Pons (tissue), 1 donor: ENCODE results near the gene GRIN2A.

Source experiments
- DNase-seq: peaks from one replicate; pipeline ENCODE4 v3.0.0-alpha.2; 2016; ENCODE audit warnings: low spot score

GRIN2A gene

DNA sequence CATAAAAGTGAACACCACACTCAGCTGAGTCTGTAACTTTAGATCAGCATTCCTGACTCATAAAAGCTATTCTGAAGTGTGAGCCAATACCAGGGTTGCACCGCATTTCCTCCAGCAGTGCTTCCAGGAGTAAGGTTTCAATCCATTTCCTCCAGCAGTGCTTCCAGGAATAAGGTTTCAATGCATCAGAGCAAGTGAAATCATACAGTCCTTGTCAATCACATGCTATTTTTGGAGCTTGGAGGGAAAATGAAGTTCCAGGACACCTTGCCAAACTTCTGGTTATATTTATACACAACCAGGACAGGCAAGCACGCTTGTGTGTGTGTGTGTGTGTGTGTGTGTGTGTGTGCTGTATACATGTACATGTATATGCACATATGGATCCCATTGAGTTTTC, 327.6 kb downstream of the GRIN2A start:
- no peak for DNase-seq

DNA sequence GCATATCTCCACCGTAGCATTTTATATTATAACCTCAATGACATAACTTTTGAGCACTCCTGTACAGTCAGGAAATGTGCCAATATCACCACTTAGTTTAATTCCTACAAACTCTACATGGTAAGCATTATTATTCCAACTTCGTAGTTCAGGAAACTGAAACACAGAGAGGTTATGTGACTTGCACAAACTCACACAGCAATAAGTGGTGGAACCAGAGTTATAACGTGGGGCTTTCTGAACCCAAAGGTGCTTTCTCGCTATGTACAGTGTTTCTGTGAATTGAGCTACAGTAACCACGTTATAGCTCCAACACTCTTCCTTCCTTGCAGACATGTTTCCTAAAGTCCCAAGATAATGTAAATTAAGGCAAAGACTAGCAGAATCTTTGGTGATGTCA, 330.2 kb downstream of the GRIN2A start:
- no peak for DNase-seq

DNA sequence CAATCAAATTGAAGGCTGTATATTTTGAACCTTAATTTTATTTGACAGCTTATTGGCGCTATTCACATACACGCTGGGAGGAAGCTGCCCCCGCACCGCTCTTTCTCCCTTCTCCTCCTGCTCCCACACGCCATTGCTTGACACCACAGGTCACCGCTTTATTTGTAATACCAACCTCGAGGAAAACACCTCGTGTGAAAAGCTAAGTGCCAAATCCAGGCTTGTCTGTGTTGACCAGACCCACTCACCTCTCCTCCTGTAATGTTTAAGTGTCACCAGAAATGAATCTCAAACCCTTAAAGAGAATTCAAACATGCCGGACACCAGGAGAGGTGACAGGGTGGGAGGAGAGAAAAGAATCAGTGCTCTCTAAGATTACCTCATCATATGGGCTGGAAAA, 331.4 kb downstream of the GRIN2A start:
- DNase-seq = no peak

DNA sequence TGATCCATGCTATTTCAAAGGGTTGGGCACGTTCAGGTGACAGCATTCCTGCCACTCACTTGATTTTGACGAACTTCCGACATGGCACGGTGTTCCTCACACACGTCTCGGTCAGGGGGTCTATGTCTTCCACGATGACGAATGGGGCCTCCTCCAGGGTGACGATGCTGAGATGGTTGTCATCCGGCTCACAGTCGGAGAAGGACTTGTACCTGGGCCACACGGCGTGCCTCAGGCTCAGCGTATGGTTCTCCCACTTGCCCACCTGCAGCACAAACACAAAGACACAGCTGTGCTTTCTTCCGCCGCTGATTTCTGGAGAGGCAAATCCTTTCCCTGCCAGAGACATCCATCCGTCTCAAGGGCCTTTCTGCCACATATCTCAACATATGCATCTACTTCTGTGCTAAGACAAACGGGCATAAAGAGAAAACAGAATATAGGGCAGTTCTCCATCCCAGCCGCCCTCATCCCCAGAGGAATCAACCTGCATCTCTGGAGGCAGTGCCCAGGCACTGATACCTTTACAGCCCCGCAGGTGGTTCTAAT, 332.5 kb downstream of the GRIN2A start:
- DNase-seq = no peak

DNA sequence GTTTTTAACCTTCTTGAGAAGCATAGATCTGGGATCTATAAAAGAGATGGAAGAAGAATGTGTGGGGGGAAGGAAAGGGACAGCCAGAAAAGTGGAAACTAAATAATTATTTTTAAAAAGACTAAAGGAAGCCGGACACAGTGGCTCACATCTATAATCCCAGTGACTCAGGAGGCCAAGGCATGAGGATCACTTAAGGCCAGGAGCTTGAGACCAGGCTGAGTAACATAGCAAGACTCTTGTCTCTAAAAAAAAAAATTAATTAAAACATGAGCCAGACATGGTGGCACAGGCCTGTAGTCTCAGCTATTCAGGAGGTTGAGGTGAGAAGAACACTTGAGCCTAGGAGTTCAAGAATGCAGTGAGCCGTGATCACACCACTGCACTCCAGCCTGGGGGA, 335.1 kb downstream of the GRIN2A start:
- no peak for DNase-seq

DNA sequence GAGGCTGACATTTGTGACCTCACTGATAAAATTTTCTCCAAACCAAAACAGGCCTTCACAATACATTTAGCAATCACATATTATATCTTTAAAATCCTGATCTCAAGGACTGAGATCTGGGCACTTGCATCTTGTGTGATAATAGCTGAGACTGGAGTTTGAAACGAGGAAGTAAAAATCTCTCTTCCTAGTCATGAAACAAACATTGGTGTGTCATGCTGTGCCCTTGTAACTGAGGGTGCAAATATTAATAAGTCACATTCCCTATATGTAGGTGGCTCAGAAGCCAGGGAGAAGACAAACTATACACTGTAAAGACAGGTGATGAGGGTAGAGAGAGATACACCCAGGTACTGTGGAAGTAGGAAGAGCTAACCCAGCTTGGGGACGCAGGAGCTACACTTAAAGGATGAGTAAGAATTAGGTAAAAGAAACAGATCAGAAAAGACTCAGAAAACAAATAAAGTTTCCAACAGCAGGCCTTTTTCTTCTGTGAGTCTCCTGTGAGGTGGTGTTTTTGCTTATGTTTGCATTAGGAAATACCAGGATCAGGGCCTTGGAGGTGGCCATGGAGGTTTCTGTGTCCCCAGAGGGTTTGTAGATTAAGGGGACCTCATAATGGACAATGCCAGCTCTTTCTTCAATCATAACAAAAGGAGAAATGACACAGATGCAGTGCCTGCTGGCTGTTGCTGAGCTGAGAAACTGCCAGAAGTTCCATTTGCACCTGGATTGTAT, 335.7 kb downstream of the GRIN2A start:
- no peak for DNase-seq

DNA sequence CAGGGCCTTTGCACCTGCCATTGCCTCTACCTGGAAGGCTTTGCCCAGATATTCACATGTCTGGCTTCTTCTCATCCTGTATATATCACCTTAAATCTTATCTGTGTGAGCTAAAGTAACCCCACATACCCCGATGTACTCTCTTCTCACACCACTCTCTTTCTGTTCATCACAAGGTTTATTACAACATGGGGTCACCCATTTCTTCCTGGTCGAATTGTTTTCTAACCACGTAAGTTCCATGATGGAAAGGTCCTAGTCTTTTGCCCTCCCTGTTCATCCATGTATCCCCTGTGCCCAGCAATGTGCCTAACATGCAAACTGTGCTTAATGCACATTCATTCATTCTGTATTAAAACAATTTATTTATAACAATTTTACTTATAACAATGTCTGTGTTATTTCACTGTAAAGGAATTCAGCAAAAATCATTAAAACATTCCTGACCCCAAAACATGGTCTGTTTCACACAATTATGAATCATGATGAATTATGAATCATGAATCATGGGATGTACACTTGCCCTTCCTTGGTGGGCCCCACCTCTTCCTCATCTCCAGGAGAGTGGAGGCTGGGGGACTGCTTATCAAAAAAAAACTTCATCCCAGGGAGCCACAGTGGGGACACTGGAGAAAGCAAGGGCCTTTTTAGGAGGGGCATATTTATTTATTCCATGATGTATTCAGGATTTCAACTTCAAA, 336.4 kb downstream of the GRIN2A start:
- no peak for DNase-seq

DNA sequence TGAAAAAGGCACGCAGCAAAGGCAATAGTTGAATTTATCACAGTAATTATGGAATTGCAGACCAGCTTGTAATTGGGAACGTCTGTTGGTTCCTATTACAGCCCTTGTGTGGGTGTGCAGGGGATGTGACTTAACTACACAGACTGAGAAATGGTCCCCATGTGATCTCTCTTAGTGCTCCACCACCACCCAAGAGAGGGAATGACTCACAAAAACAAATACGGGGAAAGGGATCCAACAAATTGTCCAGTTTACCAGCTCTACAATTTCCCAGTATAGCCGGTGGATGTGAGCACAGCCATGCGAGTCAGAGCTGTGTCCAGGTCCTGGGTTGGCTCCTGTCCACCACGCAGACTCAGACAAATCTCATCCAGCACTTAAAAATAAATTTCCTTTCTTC, 337.9 kb downstream of the GRIN2A start:
- no peak for DNase-seq

DNA sequence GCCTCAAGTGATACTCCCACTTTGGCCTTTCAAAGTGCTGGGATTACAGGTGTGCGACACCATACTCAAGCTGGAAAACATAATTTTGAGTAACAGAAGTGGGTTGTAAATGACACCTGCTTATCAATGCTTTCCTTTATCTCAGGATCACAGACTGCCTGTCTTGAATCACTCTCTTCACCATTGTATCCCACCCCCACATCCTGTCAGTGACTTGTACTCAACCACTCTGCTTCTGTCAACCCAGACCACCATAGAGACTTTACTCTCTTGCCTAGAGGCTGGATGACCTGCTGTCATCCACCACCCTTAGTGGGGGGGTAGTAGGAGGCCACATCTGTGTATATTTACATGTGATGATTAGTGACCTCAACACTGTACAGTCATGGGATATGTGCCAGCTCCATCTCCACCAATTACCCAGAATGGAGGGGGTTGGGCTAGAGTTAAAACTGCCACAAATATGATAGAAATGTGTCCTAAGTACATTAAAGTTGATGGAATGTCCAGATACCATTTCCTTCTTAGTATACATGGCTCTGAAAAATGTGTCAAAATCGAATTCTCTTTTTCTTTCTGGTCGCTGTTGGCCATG, 338.7 kb downstream of the GRIN2A start:
- DNase-seq = no peak

DNA sequence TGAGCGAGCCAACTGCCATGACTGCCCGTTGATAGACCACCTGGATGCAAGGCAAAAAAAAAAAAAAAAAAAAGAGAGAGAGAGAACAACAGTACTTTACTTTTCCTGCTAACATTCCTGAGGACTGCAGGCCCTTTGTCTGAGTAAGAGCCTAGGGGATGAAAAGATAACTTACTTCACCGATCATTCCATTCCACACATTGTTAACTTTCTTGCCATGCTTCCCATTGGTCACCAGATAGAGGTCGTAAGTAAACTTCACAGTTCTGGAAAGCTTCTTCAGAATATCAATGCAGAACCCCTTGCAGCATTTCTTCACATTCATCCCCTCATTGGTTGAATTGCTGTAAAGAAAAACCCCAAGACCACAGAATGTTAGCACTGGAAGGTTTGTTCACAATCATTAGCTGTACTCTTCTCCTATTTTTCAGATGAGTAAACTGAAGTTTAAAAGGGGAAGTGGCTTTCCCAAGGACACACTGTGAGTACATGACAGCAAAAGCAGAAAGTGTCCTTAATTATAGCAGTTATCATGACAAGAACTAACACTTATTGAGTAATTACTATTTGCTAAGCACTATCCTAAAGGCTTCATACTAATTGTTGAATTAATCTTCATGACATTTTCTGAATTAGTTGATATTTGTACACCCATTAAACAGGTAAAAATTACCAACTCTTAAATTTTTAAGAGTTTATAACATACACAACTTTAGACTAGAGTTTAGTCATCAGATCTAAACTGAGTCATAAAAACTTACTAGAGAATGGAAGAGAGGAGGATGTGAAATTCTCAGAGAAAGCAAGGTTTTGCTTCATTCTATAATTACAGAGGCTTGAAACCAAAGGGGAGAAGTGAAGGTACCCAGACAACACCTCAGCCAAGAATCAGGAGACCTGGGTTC, 341.2 kb downstream of the GRIN2A start:
- no peak for DNase-seq

DNA sequence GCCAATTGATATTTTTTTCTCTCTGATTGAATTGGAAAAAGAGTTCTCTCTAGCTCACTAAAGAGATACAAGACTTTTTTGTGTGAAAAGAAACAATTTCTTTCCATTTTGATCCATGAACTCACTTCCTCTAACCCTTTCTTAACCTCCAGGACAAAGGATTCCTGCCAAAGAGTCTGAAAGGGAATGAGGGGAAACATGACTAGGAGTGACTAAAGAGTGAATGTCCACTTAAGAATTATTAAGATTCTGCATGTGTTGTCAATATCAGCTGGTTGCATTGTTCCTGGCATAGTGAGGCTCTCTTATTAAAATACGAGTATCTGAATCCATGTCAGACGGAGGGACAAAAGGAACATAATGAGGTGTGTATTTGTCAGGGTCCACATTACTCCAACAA, 344.7 kb downstream of the GRIN2A start:
- no peak for DNase-seq

DNA sequence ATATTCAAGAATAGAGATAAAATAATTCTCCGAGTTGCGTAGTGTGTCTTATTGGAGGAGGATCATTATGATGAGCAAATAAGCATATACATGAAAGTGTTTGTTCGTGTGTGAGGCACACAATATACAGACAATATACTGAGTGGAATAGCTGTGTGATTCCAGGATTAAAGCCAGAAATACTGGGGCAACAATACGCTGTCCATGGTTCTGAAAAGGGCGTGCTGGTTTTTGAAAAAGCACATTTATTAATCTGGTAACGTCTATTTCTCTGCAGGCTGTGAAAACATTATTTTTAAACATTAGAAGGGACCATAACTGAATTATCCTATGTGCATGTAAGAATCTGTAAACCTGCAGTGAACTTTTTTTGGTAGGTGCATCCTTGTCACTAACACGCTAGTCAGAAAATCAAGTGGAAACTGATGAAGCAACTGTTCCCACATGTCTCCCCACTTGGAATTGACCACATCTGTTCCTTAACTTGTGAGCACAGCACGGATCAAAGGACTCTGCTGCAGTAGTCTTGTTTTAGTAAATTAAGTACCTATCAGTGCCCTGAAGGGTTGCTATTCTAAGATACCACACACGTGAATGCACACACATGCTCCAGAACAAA, 346.0 kb downstream of the GRIN2A start:
- peak; percentile 56 for DNase-seq

DNA sequence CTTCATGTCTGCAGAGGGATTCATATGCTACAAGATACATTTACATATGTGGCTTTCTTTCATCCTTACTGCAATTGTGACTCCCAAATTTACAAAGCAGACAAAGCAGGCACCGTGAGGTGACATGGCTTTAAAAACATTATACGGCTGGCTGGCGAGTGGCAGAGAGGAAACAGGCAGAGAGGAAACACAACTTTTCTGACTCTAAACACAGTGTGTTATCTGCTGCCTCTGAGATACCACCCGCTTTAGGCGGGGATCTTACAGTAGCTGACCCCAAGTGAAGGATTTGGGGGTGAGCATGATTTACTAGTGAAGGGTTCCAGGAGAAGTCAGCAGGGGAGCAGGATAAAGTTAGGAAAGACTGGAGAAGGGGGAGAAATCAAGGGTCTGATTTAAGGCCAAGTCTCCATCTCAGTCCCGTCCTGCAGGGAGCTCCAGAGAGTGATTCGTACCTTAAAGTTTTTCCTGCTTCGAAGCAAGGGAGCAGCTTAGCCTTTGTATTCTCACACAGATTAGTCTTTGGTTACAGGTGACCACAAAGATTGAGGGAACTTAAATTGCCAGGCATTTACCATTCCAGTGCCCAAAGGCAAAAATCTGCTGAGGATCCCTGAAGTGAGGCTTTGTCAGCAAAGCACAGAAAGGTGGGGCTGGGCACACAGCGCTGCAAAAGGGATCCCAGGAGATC, 355.0 kb downstream of the GRIN2A start:
- no peak for DNase-seq

DNA sequence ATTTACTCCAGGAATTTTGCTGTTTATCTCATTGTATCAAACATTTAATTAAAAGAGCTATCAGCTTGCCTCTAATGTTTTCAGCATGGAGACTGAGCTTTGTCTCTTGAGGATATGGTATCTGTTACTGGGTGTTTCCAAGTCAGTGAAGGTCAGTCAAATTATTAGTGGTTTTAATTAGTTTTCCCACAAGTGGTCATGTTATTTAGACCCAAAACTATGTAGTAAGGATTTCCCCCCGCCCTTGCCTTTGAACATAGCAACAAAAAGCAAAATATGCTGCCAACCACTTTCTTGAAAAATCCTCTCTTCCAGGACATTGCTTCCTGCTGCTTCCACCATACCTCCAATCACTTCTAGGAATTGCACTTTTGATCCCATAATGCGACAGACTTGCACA, 355.6 kb downstream of the GRIN2A start:
- no peak for DNase-seq

DNA sequence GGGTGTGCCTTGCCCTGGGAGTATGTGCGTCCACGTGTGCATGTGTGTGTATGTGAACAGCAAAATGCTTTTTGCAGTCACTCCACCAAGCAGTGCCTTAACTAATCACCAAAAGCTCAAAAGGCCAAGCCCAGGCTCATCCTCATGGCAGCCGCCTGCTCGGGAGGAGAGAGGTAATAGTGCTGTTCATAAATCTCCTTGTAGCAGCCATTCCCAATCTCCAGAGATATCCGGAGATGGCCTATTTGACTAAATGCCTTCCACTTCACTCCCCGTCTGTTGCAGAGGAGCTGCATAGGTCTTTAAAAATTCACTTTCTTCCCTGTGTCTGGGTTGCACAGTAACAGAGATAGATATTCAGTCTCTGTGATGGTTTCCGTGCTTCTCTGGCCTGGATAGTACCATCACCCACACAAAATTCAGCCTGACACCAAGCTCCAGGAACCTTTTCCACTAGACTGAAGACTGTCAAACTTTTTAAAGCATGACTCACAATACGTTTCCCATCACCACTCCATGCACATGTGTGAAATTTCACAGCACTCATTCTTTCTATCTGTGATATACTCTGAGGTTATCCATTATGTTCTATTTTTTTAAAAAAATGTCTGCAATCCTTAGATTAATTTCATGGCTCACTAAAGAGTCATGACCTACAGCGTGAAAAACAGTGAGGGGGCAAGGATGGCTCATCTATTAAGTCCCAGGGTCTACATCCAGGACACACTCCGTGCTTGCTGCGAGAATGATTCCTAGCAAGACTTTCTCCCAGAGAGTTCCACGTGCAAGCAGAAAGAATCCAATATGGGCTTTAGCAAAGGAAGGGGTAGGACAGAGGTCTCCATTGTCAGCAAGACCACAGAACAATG, 357.8 kb downstream of the GRIN2A start:
- no peak for DNase-seq

DNA sequence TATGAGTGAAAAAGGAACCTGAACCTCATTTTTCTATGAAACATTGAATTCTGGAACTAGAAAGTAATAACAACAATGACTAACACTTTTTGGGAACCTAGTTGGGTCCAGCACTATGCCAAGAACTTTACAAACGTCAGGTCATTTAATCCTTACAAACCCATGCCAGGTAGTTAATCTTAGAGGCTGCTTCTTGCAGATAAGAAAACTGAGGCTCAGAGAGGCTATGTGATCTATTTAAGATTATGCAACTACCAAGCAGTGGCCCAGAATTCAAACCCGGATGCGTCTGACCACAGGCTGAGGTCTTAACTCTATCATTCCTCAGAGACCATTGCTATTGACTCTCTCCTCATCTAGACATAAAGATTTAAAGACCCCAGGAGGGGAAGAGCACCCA, 358.7 kb downstream of the GRIN2A start:
- DNase-seq = no peak

DNA sequence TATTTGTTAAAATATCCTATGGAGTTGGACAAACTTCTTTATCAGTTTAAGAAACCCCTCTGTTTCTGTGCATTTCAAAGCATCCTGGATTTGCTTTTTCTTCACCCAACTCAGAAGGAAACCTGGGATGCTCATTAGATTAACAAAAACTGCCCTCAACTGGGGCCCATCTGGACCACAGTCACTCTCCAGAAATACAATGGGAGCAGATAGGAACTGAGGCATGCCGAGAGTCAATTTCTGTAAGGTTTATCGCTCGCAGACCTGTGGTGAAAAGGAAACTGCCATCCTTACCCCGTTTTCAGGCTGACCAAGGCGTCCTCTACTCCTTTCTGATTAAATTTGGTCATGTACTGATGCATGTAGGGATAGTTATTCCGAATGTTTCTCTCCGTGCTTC, 360.3 kb downstream of the GRIN2A start:
- DNase-seq = no peak

DNA sequence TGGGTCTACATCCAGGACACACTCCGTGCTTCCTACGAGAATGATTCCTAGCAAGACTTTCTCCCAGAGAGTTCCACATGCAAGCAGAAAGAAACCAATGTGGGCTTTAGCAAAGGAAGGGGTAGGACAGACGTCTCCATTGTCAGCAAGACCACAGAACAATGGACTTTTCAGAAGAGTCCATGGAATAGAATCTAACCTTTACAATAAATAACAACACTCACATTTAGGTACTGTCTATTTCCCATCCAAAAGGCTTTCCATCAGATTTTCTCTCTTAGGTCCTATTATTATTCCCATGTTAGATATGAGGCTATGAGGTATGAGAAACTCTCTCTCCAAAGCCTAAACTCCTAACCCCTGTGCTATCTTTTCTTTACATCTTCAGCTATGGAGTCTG, 360.9 kb downstream of the GRIN2A start:
- peak; percentile 83 for DNase-seq

DNA sequence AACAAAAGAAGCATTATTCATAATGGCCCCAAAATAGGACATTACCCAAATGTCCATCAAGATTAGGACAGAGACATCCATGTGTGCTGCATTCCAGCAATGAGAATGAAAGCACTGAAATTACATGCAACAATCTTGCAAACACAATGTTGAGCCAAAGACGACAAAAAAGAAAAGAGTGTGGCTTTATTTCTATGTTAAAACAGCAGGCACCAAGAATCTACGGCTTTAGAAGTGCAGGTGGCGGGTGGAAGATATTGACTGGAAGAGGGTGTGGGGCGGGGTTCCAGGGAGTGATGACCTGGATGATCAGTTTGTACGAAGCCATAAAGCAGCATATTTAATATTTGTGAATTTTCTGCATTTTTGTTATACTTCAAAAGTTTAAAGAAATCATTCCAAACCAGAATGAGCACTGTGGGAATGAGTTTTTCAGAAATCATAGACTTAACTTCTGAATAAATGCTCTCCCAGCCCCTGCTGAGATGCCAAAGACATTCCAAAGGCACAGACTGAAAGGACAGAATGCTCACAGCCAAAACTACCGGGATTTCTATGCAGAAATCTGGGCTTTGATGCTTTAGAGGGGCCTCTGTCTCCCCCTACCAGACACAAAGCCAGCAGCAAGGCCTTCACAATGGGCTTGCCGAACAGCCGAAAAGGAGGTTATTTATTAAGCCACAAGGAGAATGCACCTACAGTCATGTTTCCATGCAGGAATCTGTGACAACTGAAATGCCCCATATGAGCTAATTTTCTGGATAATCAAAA, 361.6 kb downstream of the GRIN2A start:
- DNase-seq = peak; percentile 57
